Activated naive CD8-positive, alpha-beta T cell treated with anti-CD3 and anti-CD28 coated beads for 36 hours (primary cell): Measurements from ENCODE around the gene HHIPL1. TPM values are rescaled to one million over a fixed set of nuclear protein-coding genes. Genes with fewer than 3 reads are reported as not detected.
A peak's percentile ranks its signal among the peaks of the same experiment; 100 is the strongest.
"Not testable (repeated sequence)": the region's sequence is repeated elsewhere in the genome, so short reads cannot be mapped to it uniquely, and the experiment has no call there.

Source experiments
- DNase-seq: peaks from one replicate; pipeline ENCODE4 v3.0.0; 2021
- H3K27ac Mint-ChIP-seq: one replicate; pipeline ENCODE4 v1.8.0; 2022; ENCODE audit warnings: mild to moderate bottlenecking, moderate library complexity, mixed read lengths
- H3K27me3 Mint-ChIP-seq: one replicate; pipeline ENCODE4 v1.8.0; 2022; ENCODE audit warnings: mild to moderate bottlenecking, mixed read lengths
- H3K36me3 Mint-ChIP-seq: one replicate; pipeline ENCODE4 v1.8.0; 2021; ENCODE audit warnings: mild to moderate bottlenecking, mixed read lengths
- H3K4me1 Mint-ChIP-seq: one replicate; pipeline ENCODE4 v1.8.0; 2021; ENCODE audit warnings: mixed read lengths
- H3K4me3 Mint-ChIP-seq: one replicate; pipeline ENCODE4 v1.8.0; 2022; ENCODE audit warnings: mild to moderate bottlenecking, moderate library complexity, mixed read lengths
- H3K9me3 Mint-ChIP-seq: one replicate; pipeline ENCODE4 v1.8.0; 2022; ENCODE audit warnings: mixed read lengths
- total RNA-seq, 2 experiments: library from RNA; stranded (reverse); gene quantifications; one replicate each; pipeline ENCODE4 v1.2.3, GENCODE V29; 2021

HHIPL1 gene
- total RNA-seq, 2 experiments from 2014 or later, result 0.02 TPM; not detected in 1

DNA sequence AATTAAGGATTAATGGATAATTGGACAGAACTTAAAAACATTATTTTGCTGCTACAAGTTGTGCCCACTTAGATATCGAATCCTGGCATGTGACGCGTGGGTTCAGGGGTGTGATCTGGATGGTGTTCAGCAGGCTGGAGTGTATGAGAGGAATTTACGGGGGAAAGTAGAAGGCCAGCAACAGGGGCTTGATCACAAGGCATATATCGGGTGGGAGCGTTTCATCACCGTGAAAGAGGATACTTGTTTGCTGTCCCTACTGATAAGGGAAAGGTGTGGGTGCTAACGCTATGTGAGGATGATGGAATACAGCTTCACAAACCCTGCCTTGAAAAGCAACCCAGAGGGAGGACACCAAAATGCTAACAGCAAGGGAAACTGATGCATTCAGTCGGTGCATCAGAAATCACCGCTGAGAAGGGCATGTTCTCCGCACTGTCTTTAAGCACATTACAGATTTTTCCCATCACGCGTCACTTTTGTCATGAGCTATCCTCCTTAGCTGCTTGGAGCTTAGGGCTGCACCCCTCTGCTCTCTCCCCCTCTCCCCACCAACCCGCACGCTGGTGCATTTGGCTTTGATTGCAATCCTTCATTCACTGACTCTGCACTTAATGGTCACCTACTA lies 13.4 kb downstream of the HHIPL1 start:
- no peak for DNase-seq
- H3K27me3 Mint-ChIP-seq, result peaks cover 82% of the 10 kb centered on the region
- H3K4me1 Mint-ChIP-seq, result peaks cover 2% of the 10 kb centered on the region
- no peaks in the 10 kb centered on the region for H3K36me3 Mint-ChIP-seq
- H3K9me3 Mint-ChIP-seq, result no peaks in the 10 kb centered on the region
- no peak overlapping the region for H3K27ac Mint-ChIP-seq
- no peak overlapping the region for H3K4me3 Mint-ChIP-seq

DNA sequence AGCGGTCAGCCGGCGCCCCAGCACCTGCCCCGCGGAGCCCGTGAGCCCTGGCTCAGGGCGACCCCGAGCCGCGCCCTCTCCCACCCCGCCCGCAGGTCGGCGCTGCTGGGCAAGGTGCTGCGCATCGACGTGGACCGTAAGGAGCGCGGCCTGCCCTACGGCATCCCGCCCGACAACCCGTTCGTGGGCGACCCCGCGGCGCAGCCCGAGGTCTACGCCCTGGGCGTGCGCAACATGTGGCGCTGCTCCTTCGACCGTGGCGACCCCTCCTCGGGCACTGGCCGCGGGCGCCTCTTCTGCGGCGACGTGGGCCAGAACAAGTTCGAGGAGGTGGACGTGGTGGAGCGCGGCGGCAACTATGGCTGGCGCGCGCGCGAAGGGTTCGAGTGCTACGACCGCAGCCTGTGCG lies 14.4 kb downstream of the HHIPL1 start:
- Mint-ChIP-seq H3K27me3 (peaks cover 77% of the 10 kb centered on the region), H3K27ac (no peak overlapping the region), H3K4me1 (peaks cover 2% of the 10 kb centered on the region), H3K9me3 (no peaks in the 10 kb centered on the region), H3K4me3 (no peak overlapping the region), H3K36me3 (no peaks in the 10 kb centered on the region)
- peak; percentile 24 for DNase-seq

DNA sequence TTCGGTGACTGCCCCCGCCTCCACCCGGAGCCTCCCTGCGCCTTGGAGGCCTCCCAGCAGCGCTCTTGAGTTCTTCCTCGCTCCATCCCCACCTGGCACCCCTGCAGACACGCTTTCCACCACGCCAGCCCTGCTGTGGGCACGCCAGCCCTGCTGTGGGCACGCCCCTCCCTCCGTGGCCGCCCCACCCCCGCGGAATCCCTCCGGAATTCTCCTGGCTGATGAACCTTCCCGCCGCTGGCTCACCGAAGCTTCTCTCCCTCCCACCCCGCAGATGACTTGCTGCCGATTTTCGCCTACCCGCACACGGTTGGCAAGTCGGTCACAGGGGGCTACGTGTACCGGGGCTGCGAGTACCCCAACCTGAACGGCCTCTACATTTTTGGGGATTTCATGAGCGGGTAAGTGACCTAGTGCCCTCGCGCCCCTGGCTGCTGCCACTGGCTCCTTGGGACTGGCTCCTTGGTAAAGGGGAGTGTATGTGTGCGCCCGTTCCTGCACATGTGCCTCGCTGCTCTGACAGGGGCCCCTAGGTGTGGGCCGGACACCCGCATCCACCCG lies 15.2 kb downstream of the HHIPL1 start:
- DNase-seq, result no peak
- H3K27me3 Mint-ChIP-seq, result peaks cover 72% of the 10 kb centered on the region
- peaks cover 2% of the 10 kb centered on the region for H3K4me1 Mint-ChIP-seq
- no peak overlapping the region for H3K27ac Mint-ChIP-seq
- no peaks in the 10 kb centered on the region for H3K36me3 Mint-ChIP-seq
- H3K4me3 Mint-ChIP-seq, result no peak overlapping the region
- no peaks in the 10 kb centered on the region for H3K9me3 Mint-ChIP-seq

DNA sequence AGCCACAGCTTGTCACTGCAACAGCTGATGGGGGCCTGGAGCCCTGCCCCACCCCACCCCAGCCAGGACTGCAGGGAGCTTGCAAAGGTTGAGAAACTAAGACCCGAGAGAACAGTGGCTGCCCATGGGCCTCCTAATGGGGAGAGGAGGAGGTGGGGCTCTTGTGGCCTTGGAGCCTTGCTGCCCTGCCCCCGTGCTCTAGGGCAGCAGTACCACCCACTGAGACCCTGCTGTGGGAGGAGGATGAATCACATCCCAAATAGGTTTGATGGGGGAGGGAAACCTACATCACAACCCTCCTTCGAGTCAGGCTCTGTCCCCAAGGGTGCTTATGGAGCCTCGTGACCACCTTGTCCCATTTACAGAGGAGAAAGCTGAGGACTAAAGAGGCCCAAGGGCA lies 15.9 kb downstream of the HHIPL1 start:
- no peak overlapping the region for H3K27ac Mint-ChIP-seq
- H3K36me3 Mint-ChIP-seq, result no peaks in the 10 kb centered on the region
- no peaks in the 10 kb centered on the region for H3K9me3 Mint-ChIP-seq
- H3K4me3 Mint-ChIP-seq, result no peak overlapping the region
- H3K27me3 Mint-ChIP-seq, result peaks cover 66% of the 10 kb centered on the region
- peaks cover 2% of the 10 kb centered on the region for H3K4me1 Mint-ChIP-seq
- no peak for DNase-seq

DNA sequence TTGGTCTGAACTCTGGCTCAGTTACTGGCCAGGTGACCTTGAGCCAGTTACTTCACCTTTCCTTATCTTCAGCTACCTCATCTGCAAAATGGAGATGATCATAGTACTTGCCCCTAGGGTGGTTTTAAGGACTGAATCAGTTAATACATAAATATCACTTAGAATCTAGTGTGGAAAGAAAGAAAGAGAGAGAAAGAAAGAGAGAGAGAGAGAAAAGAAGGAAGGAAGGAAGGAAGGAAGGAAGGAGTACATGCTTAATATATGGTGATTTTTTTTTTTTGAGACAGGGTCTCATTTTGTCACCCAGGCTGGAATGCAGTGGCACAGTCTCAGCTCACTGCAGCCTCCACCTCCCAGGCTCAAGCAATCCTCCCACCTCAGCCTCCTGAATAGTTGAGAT lies 16.3 kb downstream of the HHIPL1 start:
- peaks cover 62% of the 10 kb centered on the region for H3K27me3 Mint-ChIP-seq
- not testable (repeated sequence) for H3K27ac Mint-ChIP-seq, H3K4me1 Mint-ChIP-seq

DNA sequence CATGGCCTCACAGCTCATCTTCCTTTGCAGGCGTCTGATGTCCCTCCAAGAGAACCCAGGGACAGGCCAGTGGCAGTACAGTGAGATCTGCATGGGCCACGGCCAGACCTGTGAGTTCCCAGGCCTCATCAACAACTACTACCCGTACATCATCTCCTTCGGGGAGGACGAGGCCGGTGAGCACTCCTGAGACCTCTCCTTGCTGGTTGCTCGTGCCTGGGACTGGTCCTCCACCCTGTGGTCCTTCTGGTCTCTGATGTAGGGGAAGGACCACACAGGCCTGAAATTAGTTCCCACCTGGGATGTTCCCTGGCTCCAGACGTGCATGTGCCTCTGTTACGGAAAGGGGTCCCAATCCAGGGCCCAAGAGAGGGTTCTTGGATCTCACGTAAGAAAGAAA lies 17.9 kb downstream of the HHIPL1 start:
- H3K27me3 Mint-ChIP-seq, result peaks cover 47% of the 10 kb centered on the region
- H3K9me3 Mint-ChIP-seq, result no peaks in the 10 kb centered on the region
- H3K4me1 Mint-ChIP-seq, result peaks cover 2% of the 10 kb centered on the region
- no peaks in the 10 kb centered on the region for H3K36me3 Mint-ChIP-seq
- H3K4me3 Mint-ChIP-seq, result no peak overlapping the region
- no peak overlapping the region for H3K27ac Mint-ChIP-seq
- no peak for DNase-seq

More for the DNA sequence above, 16.3 kb downstream of the HHIPL1 start:
- DNase-seq, H3K36me3 Mint-ChIP-seq, H3K9me3 Mint-ChIP-seq, H3K4me3 Mint-ChIP-seq: not testable (repeated sequence)

DNA sequence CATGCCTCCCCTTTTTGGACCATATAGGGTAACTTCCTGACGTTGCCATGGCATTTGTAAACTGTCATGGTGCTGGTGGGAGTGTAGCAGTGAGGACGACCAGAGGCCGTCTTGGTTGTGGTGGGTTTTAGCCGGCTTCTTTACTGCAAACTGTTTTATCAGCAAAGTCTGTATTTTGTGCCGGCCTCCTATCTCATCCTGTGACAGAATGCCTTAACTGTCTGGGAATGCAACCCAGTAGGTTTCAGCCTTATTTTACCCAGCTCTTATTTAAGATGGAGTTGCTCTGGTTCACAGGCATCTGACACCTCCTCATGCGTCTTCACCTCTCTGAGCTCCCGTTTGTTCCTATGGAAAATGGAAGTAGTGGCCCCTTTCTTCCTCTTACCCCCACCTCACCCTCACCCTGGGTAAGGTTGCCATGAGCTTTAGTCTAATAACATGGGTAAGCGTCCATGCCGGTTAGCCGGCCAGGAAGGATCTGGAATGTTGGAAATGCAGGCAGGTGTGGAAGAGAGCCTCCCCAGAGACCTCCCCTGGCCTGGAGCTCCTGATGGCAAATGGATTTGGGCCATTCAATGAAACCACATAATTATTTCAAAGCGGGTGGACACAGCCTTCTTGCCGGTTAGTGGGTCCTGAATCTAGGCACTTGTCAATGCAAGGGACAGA lies 18.6 kb downstream of the HHIPL1 start:
- Mint-ChIP-seq H3K4me3 (no peak overlapping the region), H3K27me3 (peaks cover 41% of the 10 kb centered on the region), H3K36me3 (no peaks in the 10 kb centered on the region), H3K27ac (no peak overlapping the region), H3K9me3 (no peaks in the 10 kb centered on the region), H3K4me1 (peaks cover 2% of the 10 kb centered on the region)
- no peak for DNase-seq

DNA sequence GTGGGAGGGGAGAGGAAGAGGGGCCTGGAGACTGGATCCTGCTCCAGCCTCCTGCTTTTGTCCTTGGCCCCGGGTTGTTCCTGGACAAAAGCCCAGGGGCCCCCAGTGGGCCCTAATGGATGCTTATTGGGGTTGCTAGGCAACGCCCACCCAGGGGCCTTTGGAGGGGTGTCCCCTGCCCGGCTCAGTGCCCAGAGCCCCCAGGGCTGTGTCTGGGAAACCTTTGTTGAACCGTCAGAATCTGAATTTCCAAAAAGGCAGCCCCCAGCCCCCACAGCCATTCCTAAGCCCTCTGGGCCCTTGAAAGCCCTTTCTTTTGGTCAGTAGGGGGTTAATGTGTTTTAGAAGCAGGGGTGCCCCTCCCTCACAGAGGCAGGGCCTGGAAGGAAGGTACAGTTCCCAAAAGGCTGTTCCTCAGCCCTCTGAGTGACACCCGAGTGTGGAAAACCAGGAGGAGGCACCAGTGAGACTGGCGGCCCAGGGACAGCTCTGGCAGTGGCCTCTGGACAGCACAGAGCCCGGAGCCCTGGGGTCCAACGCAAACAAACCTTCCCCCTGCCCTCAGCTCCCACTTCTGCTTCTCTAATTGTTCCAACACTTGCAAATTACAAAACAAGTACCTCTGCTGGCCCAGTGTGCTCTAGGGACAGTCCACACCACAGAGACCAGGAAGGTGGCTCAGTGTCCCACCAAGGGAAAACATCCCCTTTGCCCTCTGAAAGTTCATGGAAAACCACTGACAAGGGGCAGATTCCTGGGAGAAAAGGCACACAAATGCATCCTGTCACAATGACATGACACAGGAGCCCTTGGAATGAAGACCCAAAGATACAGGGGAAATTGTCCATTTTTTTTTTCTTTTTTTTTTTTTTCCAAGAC lies 19.4 kb downstream of the HHIPL1 start:
- peaks cover 2% of the 10 kb centered on the region for H3K4me1 Mint-ChIP-seq
- no peaks in the 10 kb centered on the region for H3K36me3 Mint-ChIP-seq
- peaks cover 35% of the 10 kb centered on the region for H3K27me3 Mint-ChIP-seq
- no peaks in the 10 kb centered on the region for H3K9me3 Mint-ChIP-seq
- H3K27ac Mint-ChIP-seq, result no peak overlapping the region
- DNase-seq, result no peak
- no peak overlapping the region for H3K4me3 Mint-ChIP-seq

DNA sequence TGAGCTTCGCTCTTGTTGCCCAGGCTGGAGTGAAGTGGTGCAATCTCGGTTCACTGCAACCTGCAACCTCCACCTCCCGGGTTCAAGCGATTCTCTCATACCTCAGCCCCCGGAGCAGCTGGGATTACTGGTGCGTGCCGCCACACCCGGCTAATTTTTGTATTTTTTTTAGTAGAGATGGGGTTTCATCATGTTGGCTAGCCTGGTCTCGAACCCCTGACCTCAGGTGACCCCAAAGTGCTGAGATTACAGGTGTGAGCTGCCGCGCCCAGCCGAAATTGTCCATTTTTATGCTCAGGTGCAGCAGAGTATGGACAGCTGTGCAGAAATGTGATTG lies 20.0 kb downstream of the HHIPL1 start:
- DNase-seq, result no peak
- H3K4me1 Mint-ChIP-seq, result peaks cover 2% of the 10 kb centered on the region
- H3K4me3 Mint-ChIP-seq, result no peak overlapping the region
- H3K27ac Mint-ChIP-seq, result no peak overlapping the region
- no peaks in the 10 kb centered on the region for H3K9me3 Mint-ChIP-seq
- H3K27me3 Mint-ChIP-seq, result peaks cover 33% of the 10 kb centered on the region
- H3K36me3 Mint-ChIP-seq, result no peaks in the 10 kb centered on the region

DNA sequence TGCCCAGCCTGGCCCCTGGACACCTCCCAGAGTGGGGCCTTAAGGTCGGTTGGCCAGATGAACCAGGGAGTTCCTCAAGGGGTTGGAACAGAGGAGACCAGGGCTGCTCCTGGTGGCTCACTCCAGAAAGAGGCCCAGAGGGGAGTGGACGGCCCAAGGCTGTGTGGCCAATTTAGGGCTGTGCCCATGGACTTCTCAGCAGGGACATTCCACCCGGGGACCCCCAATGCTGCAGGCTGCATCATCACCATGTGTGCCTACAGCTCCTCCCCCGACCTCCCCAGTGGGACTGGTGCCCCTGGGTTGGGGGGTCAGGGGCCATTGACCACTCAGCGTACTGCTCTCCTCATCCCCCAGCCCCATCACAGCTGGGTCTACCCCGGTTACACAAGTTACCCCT lies 21.6 kb downstream of the HHIPL1 start:
- DNase-seq, result no peak
- no peak overlapping the region for H3K4me3 Mint-ChIP-seq
- H3K9me3 Mint-ChIP-seq, result no peaks in the 10 kb centered on the region
- no peak overlapping the region for H3K27ac Mint-ChIP-seq
- no peaks in the 10 kb centered on the region for H3K36me3 Mint-ChIP-seq
- peaks cover 17% of the 10 kb centered on the region for H3K27me3 Mint-ChIP-seq
- no peaks in the 10 kb centered on the region for H3K4me1 Mint-ChIP-seq

DNA sequence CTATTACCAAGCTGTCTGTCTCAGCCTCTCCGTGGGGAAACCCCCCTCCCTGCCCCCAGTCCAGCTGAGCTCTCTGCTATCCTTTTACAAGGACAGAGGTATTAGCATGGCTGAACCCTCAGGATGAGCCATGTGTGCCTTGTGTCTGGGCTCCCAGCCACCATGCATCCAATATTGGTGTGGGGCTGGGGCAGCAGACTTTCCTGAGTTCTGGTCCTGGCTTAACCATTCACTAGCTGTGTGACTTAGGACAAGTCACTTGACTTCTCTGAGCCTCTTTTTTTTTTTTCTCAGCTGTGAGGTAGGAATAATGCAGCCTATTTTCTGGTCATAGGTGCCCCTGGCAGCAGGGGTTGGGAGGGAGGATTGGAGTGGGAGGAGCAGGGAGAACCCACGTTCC lies 22.1 kb downstream of the HHIPL1 start:
- Mint-ChIP-seq H3K27ac (no peak overlapping the region), H3K4me1 (no peaks in the 10 kb centered on the region), H3K27me3 (peaks cover 15% of the 10 kb centered on the region), H3K4me3 (no peak overlapping the region), H3K36me3 (no peaks in the 10 kb centered on the region), H3K9me3 (no peaks in the 10 kb centered on the region)
- DNase-seq, result no peak

DNA sequence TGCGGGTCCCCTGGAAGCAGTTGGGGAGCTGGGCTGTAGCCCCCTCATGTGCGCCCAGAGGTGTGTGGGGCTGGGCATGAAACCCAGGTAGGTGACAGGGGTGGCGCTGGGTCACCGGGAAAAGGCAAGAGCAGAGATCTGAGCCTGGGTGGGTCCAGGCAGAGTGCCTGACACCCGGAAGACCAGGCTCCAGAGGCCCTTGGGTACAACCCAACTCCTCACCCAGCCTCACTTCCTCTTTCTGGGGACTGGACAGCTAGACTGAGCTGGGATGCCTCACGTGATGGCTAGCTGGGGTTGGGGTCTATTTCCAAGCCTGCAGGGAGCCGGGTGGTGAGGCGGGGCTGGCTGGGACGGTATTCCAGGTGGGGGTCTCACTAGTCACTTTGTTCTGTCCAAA lies 22.9 kb downstream of the HHIPL1 start:
- DNase-seq, result no peak
- H3K4me3 Mint-ChIP-seq, result no peak overlapping the region
- H3K27me3 Mint-ChIP-seq, result peaks cover 12% of the 10 kb centered on the region
- no peak overlapping the region for H3K27ac Mint-ChIP-seq
- no peaks in the 10 kb centered on the region for H3K9me3 Mint-ChIP-seq
- H3K4me1 Mint-ChIP-seq, result no peaks in the 10 kb centered on the region
- H3K36me3 Mint-ChIP-seq, result no peaks in the 10 kb centered on the region

DNA sequence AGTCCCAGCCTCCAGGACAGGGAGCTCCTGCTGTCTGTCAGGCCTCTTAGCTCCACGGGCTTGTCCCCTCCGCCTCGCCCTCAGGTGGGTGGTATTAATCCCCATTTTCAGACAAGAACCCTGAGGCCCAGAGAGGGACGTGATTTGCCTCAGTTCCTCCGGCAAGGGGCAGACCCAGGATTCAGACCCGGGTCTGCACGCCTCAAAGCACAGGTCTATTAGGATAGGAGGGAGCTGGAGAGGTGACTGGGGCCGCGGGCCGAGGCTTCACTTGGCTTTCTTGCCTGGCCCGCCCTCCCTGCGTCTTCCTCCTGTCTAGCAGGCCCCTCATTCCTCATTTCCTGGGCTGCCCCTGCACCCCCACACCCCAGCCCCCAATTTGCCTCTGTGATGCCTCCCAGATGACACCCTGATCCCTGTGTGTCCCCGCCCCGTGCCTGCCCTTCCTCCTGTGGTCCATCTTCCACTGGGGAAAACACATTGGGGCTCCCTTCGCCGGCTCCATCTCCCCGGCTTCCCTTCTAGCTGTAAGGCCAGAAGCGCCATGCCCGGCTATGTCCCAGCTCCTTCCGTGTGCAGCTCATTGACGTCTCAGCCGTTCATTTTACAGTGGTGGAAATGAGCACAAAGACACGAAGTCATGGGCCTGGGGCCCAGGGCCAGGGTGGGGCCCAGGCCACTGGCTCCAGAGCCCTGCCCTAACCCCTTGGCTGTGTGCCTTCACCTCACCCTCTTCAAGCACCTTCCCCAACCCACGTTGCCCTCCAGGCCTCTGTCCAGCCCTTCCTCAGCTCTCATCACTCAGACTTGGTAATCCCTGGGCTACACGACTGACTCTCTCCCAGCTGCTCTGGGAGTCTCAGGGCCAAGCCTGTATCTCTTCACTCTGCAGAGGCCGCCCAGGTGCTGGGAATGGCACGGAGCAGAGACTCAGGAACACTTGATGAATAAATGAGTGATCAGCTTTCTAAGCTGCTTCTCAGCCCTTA lies 23.7 kb downstream of the HHIPL1 start:
- DNase-seq, result no peak
- H3K4me1 Mint-ChIP-seq, result no peaks in the 10 kb centered on the region
- H3K36me3 Mint-ChIP-seq, result no peaks in the 10 kb centered on the region
- no peak overlapping the region for H3K4me3 Mint-ChIP-seq
- H3K9me3 Mint-ChIP-seq, result no peaks in the 10 kb centered on the region
- no peak overlapping the region for H3K27ac Mint-ChIP-seq
- H3K27me3 Mint-ChIP-seq, result peaks cover 10% of the 10 kb centered on the region

DNA sequence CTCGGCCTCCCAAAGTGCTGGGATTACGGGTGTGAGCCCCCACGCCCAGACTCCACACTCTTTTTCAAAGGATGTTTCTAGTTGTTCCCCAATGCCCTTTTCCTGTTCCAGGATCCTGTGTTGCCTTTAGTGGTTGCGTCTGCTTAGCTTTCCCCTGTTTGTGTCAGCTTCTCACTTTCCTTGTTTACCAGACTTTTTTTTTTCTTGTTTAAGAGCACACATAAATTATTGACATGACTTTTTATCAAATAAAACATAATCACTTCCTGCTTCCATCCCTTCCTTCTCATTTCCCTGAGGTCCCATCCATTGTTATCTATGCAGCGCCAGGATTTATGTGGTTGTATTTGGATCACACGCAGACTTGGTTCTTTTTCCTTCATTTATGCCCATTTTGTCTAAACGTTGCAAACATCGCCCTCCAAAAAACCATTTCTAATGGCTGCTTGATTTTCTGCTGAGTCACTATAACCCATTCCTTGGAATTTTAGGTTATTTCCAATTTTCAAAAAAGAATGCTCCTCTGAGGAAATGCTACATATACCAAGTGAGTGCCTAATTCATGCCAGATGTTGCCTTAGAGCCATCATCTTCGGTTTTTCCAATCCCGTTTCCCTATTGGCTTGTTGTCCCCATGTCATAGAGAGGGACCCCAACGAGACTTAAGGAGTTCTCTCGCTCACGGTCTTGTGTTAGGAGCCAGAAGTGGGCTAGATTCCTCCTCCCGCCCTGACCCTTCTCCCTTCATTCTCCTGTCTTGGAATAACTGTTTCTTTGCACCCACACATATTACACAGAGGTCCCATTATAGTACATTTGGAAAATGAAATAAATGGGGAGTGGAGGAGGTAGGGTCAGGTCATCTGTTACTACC lies 25.7 kb downstream of the HHIPL1 start:
- no peaks in the 10 kb centered on the region for H3K36me3 Mint-ChIP-seq
- no peaks in the 10 kb centered on the region for H3K9me3 Mint-ChIP-seq
- no peak for DNase-seq
- H3K27me3 Mint-ChIP-seq, result peaks cover 19% of the 10 kb centered on the region
- H3K4me3 Mint-ChIP-seq, result no peak overlapping the region
- no peak overlapping the region for H3K27ac Mint-ChIP-seq
- H3K4me1 Mint-ChIP-seq, result no peaks in the 10 kb centered on the region
